ENCODE measurements around the gene RGS3.

Gene RGS3

DNA sequence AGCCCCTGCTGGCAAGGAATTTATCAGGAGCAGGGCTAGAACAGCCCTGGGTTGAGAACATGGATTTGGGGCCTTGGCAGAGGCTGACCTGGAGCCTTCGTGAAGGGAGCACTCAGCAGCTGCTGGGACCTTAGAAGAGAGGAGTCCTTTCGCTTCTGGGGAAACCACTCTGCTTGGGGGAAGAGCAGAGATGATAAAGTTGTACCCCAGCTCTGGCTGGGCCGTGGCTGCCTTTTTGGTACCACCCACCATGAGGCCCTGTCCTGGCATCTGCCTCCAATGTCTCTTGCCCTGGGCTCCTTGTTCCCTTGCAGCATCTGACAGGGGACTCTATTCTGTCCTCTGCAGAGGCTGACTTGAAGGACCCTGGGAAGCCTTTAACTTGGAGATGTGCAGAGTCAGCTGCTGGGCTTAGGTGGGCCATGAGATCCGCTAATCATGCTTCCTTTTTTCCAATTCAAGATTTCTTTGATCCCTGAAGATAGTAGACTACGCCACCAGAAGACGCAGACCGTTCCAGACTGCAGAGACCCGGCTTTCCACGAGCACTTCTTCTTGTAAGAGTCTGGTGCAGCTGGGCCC is 20.2 kb downstream of the RGS3 start:
- TF ChIP-seq EZH2 (IDR thresholded peaks at IDR 0.05; ENCODE audit: borderline replicate concordance, low read length): no peak
- TF ChIP-seq, protein P1, sequence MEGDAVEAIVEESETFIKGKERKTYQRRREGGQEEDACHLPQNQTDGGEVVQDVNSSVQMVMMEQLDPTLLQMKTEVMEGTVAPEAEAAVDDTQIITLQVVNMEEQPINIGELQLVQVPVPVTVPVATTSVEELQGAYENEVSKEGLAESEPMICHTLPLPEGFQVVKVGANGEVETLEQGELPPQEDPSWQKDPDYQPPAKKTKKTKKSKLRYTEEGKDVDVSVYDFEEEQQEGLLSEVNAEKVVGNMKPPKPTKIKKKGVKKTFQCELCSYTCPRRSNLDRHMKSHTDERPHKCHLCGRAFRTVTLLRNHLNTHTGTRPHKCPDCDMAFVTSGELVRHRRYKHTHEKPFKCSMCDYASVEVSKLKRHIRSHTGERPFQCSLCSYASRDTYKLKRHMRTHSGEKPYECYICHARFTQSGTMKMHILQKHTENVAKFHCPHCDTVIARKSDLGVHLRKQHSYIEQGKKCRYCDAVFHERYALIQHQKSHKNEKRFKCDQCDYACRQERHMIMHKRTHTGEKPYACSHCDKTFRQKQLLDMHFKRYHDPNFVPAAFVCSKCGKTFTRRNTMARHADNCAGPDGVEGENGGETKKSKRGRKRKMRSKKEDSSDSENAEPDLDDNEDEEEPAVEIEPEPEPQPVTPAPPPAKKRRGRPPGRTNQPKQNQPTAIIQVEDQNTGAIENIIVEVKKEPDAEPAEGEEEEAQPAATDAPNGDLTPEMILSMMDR (IDR thresholded peaks at IDR 0.05; ENCODE audit: low read length): no peak
- H3K27me3 ChIP-seq (ENCODE audit: insufficient read depth, low read length): peaks cover 6% of the 10 kb centered on the region; the same call in 1 of the 2 replicates
- H3K4me3 ChIP-seq (ENCODE audit: low read depth, low read length, poor library complexity, severe bottlenecking): no peak overlapping the region
- H3K4me1 ChIP-seq (ENCODE audit: insufficient read depth, low read length, severe bottlenecking): no peaks in the 10 kb centered on the region
- no peaks in the 10 kb centered on the region for H3K9me3 ChIP-seq (ENCODE audit: low read length)
- no peak overlapping the region for H3K27ac ChIP-seq (ENCODE audit: low read depth, low read length, poor library complexity, severe bottlenecking)
- no peaks in the 10 kb centered on the region for H4K20me1 ChIP-seq (ENCODE audit: insufficient read depth, low read length)
- H3K9me2 ChIP-seq (ENCODE audit: low read depth, low read length): no peaks in the 10 kb centered on the region
- no peak overlapping the region for H3K4me2 ChIP-seq (ENCODE audit: low read length)
- H3K9ac ChIP-seq (ENCODE audit: low read length): no peak overlapping the region
- H2AFZ ChIP-seq (ENCODE audit: low read length): no peak overlapping the region
- H3F3A ChIP-seq (ENCODE audit: insufficient read depth, low read length): no peaks in the 10 kb centered on the region
- H3K36me3 ChIP-seq (ENCODE audit: insufficient read depth, low read length): no peaks in the 10 kb centered on the region
- no peaks in the 10 kb centered on the region for H3K79me2 ChIP-seq (ENCODE audit: insufficient read depth, low read length)

DNA sequence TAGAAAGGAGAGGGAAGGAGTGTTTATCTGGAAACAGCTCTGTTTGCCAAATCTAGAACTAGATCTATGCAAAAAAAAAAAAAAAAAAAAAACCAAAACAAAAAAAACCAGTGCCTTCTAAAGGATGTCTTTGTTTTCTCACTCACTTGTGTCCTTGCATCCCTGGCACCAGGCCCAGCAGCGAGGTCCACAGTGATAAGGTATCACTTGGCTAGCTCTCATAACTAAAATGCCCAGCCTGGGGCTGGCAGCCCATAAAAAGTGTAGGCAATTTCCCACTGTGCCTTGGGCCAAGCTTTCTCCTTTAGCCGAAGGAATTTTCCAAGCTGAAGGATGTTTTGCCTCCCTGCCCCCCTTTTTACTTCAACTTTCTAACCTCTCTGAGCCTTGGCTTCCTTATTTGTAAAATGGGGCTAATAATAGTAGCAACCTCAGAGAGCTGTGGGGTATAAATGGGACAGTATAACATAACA is 20.8 kb downstream of the RGS3 start:
- no peak overlapping the region for H3K27ac ChIP-seq (ENCODE audit: low read depth, low read length, poor library complexity, severe bottlenecking)

DNA sequence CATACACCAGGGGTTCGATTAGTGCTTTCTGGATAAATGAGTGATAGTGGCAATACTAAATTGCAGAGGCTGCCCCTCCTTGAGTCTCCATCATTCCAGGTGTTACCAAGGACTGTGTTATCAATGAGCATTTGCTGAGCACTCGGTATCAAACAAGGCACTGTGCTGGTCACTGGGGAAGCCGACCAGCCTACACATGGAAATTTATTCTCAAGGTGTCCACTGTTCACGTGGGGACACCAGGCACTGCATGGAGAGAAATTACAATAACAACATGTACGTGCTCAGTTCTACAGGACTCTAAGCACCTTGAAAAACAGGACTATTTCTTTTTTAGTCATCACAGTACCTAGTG is 22.2 kb downstream of the RGS3 start:
- Histone ChIP-seq H3K9me2 (ENCODE audit: low read depth, low read length) (no peaks in the 10 kb centered on the region), H3K9me3 (ENCODE audit: low read length) (no peaks in the 10 kb centered on the region), H3K79me2 (ENCODE audit: insufficient read depth, low read length) (no peaks in the 10 kb centered on the region), H2AFZ (ENCODE audit: low read length) (no peak overlapping the region), H3K27me3 (ENCODE audit: insufficient read depth, low read length) (no peaks in the 10 kb centered on the region), H3K27ac (ENCODE audit: low read depth, low read length, poor library complexity, severe bottlenecking) (no peak overlapping the region), H3F3A (ENCODE audit: insufficient read depth, low read length) (no peaks in the 10 kb centered on the region), H3K4me1 (ENCODE audit: insufficient read depth, low read length, severe bottlenecking) (no peaks in the 10 kb centered on the region), H4K20me1 (ENCODE audit: insufficient read depth, low read length) (no peaks in the 10 kb centered on the region), H3K4me3 (ENCODE audit: low read depth, low read length, poor library complexity, severe bottlenecking) (no peak overlapping the region), H3K9ac (ENCODE audit: low read length) (no peak overlapping the region), H3K4me2 (ENCODE audit: low read length) (no peak overlapping the region), H3K36me3 (ENCODE audit: insufficient read depth, low read length) (no peaks in the 10 kb centered on the region)
- TF ChIP-seq, protein P1 (IDR thresholded peaks at IDR 0.05; ENCODE audit: low read length): no peak
- TF ChIP-seq EZH2 (IDR thresholded peaks at IDR 0.05; ENCODE audit: borderline replicate concordance, low read length): no peak

More for the DNA sequence above, 20.8 kb downstream of the RGS3 start:
- TF ChIP-seq, protein P1 (IDR thresholded peaks at IDR 0.05; ENCODE audit: low read length): no peak
- no peak for TF ChIP-seq EZH2 (IDR thresholded peaks at IDR 0.05; ENCODE audit: borderline replicate concordance, low read length)
- H3K36me3 ChIP-seq (ENCODE audit: insufficient read depth, low read length): no peaks in the 10 kb centered on the region
- no peaks in the 10 kb centered on the region for H3K4me1 ChIP-seq (ENCODE audit: insufficient read depth, low read length, severe bottlenecking)
- no peaks in the 10 kb centered on the region for H3K9me3 ChIP-seq (ENCODE audit: low read length)
- H2AFZ ChIP-seq (ENCODE audit: low read length): no peak overlapping the region
- H3F3A ChIP-seq (ENCODE audit: insufficient read depth, low read length): no peaks in the 10 kb centered on the region
- H3K27me3 ChIP-seq (ENCODE audit: insufficient read depth, low read length): peaks cover 2% of the 10 kb centered on the region; the same call in 1 of the 2 replicates
- no peaks in the 10 kb centered on the region for H3K9me2 ChIP-seq (ENCODE audit: low read depth, low read length)
- H3K79me2 ChIP-seq (ENCODE audit: insufficient read depth, low read length): no peaks in the 10 kb centered on the region
- no peaks in the 10 kb centered on the region for H4K20me1 ChIP-seq (ENCODE audit: insufficient read depth, low read length)
- no peak overlapping the region for H3K4me2 ChIP-seq (ENCODE audit: low read length)
- no peak overlapping the region for H3K4me3 ChIP-seq (ENCODE audit: low read depth, low read length, poor library complexity, severe bottlenecking)
- no peak overlapping the region for H3K9ac ChIP-seq (ENCODE audit: low read length)
